B cell (primary cell): Measurements from ENCODE around the gene ULK4. TPM values are rescaled to one million over a fixed set of nuclear protein-coding genes. Genes with fewer than 3 reads are reported as not detected.

Source experiments
- ATAC-seq: fragments of 200-7000 bp; cut with Tn5 transposase; one replicate; pipeline ENCODE4 v1.10.0; 2021; ENCODE audit warnings: low read depth, mild to moderate bottlenecking, moderate number of reproducible peaks, moderate library complexity
- CTCF ChIA-PET: fragments of 350-600 bp; sonication (Branson Sonifier 250); formaldehyde crosslinking; loops from one replicate; lab custom pipeline; 2021; ENCODE audit warnings: antibody characterized with exemption, inconsistent platforms; lab: Charles Lee
- POLR2A ChIA-PET: fragments of 350-600 bp; sonication (Branson Sonifier 250); formaldehyde crosslinking; loops from one replicate; lab custom pipeline; 2021; ENCODE audit warnings: antibody characterized with exemption; lab: Charles Lee
- DNase-seq: peaks from one replicate; pipeline ENCODE4 v3.0.0; 2013
- H2AFZ ChIP-seq: 2 replicates; pipeline ENCODE4 v1.6.1; 2012; ENCODE audit warnings: mild to moderate bottlenecking, low read depth, low read length; ENCODE audit not compliant: insufficient read depth, poor library complexity, severe bottlenecking
- H3K27ac ChIP-seq, 2 donors: 1 replicate in 1 of 2; 2 replicates in 1 of 2; pipeline ENCODE4 v1.5.1; 2012 to 2013; ENCODE audit warnings: low read length in 2 of 2, mild to moderate bottlenecking in 2 of 2, moderate library complexity in 1 of 2
- H3K27me3 ChIP-seq, 4 experiments: fragments of 200-600 bp in 1 of 4; sonication (generic) in 1 of 4; replicated peaks in 1 of 4; 1 replicate in 2 of 4; 2 replicates in 2 of 4; pipeline versions ENCODE4 v1.6.1 to v1.7.0; 2013 to 2016; ENCODE audit warnings: low read length in 3 of 4, mild to moderate bottlenecking in 2 of 4, mixed read lengths in 1 of 4, moderate library complexity in 1 of 4; ENCODE audit not compliant: insufficient read depth in 4 of 4, control insufficient read depth in 3 of 4; ENCODE audit errors: control extremely low read depth in 1 of 4
- H3K36me3 ChIP-seq, 2 experiments: replicated peaks in 1 of 2; 1 replicate in 1 of 2; 2 replicates in 1 of 2; pipeline versions ENCODE4 v1.6.1 to v1.7.1; 2013; ENCODE audit warnings: low read length in 1 of 2; ENCODE audit not compliant: insufficient read depth in 2 of 2, control insufficient read depth in 1 of 2; ENCODE audit errors: control extremely low read depth in 1 of 2, extremely low read depth in 1 of 2
- H3K4me1 ChIP-seq, 2 donors: fragments of 200-600 bp in 1 of 2; sonication (generic) in 1 of 2; 1 replicate in 1 of 2; 2 replicates in 1 of 2; pipeline versions ENCODE4 v1.5.1 to v1.6.1; 2013 to 2017; ENCODE audit warnings: low read length in 2 of 2; ENCODE audit not compliant: control insufficient read depth in 2 of 2, insufficient read depth in 2 of 2
- H3K4me2 ChIP-seq: replicated peaks from 2 replicates; pipeline ENCODE3; 2012; ENCODE audit warnings: mild to moderate bottlenecking, low read depth, low read length; ENCODE audit not compliant: poor library complexity, severe bottlenecking
- H3K4me3 ChIP-seq, 5 experiments: fragments of 200-600 bp in 1 of 5; sonication (generic) in 1 of 5; 1 replicate in 3 of 5; 2 replicates in 2 of 5; pipeline versions ENCODE4 v1.5.1 to v1.7.0; 2011 to 2016; ENCODE audit warnings: low read length in 4 of 5, mild to moderate bottlenecking in 4 of 5, low read depth in 2 of 5, control low read depth in 1 of 5, moderate library complexity in 1 of 5; ENCODE audit not compliant: insufficient read depth in 1 of 5; ENCODE audit errors: control extremely low read depth in 1 of 5, extremely low read depth in 1 of 5
- H3K79me2 ChIP-seq: fragments of 200-600 bp; sonication (generic); one replicate; pipeline ENCODE4 v1.6.0; 2016; ENCODE audit warnings: low read length; ENCODE audit not compliant: control insufficient read depth, insufficient read depth
- H3K9ac ChIP-seq: fragments of 200-600 bp; sonication (generic); 2 replicates; pipeline ENCODE4 v1.6.1; 2017; ENCODE audit warnings: mild to moderate bottlenecking, low read length, moderate library complexity
- H3K9me3 ChIP-seq, 3 donors: one replicate each; pipeline versions ENCODE4 v1.6.1 to v1.7.1; 2013; ENCODE audit warnings: low read length in 2 of 3; ENCODE audit not compliant: control insufficient read depth in 2 of 3, insufficient read depth in 1 of 3; ENCODE audit errors: control extremely low read depth in 1 of 3
- H4K20me1 ChIP-seq: 2 replicates; pipeline ENCODE4 v1.6.0; 2012; ENCODE audit warnings: mild to moderate bottlenecking, low read length; ENCODE audit not compliant: insufficient read depth, control insufficient read depth, poor library complexity, severe bottlenecking
- H3K27ac Mint-ChIP-seq: one replicate; pipeline ENCODE4 v1.8.0; 2021; ENCODE audit warnings: mixed read lengths
- H3K27me3 Mint-ChIP-seq: one replicate; pipeline ENCODE4 v1.8.0; 2021; ENCODE audit warnings: mixed read lengths
- H3K4me1 Mint-ChIP-seq: one replicate; pipeline ENCODE4 v1.8.0; 2021; ENCODE audit warnings: mixed read lengths
- H3K4me3 Mint-ChIP-seq: one replicate; pipeline ENCODE4 v1.8.0; 2021; ENCODE audit warnings: mixed read lengths
- H3K9me3 Mint-ChIP-seq: one replicate; pipeline ENCODE4 v1.8.0; 2022; ENCODE audit warnings: mixed read lengths; ENCODE audit not compliant: insufficient read depth
- EZH2 ChIP-seq: IDR thresholded peaks from 2 replicates; pipeline ENCODE4 v1.6.1; 2012; ENCODE audit warnings: borderline replicate concordance, low read depth, mild to moderate bottlenecking, moderate library complexity, low read length; ENCODE audit not compliant: insufficient read depth, poor library complexity, severe bottlenecking
- WGBS: methylation state at CpG from one replicate; pipeline ENCODE4 v1.1.5; 2013; ENCODE audit warnings: missing lambda C conversion rate; ENCODE audit not compliant: insufficient coverage; 5-methylcytosine and 5-hydroxymethylcytosine counted together
- intact Hi-C: fragments of 100-400 bp; cut with micrococcal nuclease; formaldehyde crosslinking; loops from one replicate; pipeline ENCODE4 v1.10.0; 2022
- polyA plus RNA-seq: library from polyadenylated mRNA; depleted of rRNA; stranded (reverse); fragments of >200 nt; gene quantifications from 2 replicates; pipeline ENCODE4 v1.2.3, GENCODE V29; 2012
- total RNA-seq, 2 donors: library from RNA; stranded (reverse); fragments of 120-200 nt in 1 of 2; gene quantifications; 1 replicate in 1 of 2; 2 replicates in 1 of 2; pipeline versions ENCODE4 v1.2.3 to v1.2.4, GENCODE V29; 2013 to 2022
- TF ChIP-seq, protein P1 (sequence below): fragments of 200-600 bp; IDR thresholded peaks from one replicate; pipeline ENCODE4 v1.8.0; 2022; ENCODE audit warnings: antibody characterized with exemption, mild to moderate bottlenecking

The ULK4 gene
- total and polyA plus RNA-seq, 2 donors (not counting 1 experiment from before 2014, with no cell fraction given), result 5.2 to 33.7 TPM

DNA sequence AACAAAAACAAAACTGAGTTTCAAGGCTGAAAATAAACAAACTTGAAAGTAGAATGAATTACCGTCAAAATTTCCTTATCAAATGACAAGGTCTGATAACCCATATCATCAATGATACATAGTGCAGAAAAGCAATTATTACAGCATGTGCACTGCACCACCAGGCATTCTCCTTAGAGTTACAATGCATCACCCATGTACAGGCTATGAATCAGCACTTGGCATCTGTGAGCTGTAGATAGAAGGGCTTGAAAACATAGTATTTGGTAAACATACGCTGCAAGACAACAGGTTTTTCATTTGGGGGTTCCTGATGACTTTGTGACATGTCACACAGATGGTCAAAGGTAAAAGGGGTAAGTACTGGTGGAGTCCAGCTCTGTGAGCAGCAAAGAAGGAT is 497.5 kb downstream of the ULK4 start:
- ChIA-PET CTCF (no interaction called here), POLR2A (no interaction called here)
- ATAC-seq, result no peak

DNA sequence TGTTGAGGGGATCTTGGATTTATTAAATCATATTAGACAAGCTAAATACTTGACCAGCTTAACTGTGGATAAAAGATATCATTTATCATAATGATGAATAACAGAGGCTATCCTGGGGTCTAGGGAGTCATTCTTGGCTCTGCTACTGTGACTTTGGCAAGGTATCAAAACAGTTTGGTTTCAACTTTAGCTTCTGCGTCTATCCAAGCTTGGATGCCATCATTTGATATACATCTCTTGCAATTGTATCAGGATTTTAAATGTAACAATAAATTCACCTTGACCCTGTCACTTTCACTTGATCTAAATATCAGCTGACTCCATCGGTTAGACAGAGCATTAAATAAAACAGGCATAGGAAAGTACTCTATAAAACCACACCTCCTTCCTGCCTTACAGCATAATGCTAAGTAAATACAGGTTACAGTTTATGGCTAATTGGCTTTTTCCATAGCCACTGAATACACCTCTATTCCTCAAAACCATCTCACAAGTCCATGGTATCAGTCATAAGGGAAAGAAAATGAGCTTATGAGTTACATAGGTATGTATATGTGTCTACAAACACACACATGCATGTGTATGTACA is 499.7 kb downstream of the ULK4 start:
- CTCF ChIA-PET, result no interaction called here
- no peak overlapping the region for H3K9ac ChIP-seq
- H3K4me3 ChIP-seq, result no peak overlapping the region
- no peak overlapping the region for H3K4me2 ChIP-seq
- no peak overlapping the region for H3K4me3 Mint-ChIP-seq
- no peaks in the 10 kb centered on the region for H3K9me3 ChIP-seq
- no peaks in the 10 kb centered on the region for H3K4me1 Mint-ChIP-seq
- ATAC-seq (no peak), DNase-seq (no peak)
- TF ChIP-seq, protein P1, sequence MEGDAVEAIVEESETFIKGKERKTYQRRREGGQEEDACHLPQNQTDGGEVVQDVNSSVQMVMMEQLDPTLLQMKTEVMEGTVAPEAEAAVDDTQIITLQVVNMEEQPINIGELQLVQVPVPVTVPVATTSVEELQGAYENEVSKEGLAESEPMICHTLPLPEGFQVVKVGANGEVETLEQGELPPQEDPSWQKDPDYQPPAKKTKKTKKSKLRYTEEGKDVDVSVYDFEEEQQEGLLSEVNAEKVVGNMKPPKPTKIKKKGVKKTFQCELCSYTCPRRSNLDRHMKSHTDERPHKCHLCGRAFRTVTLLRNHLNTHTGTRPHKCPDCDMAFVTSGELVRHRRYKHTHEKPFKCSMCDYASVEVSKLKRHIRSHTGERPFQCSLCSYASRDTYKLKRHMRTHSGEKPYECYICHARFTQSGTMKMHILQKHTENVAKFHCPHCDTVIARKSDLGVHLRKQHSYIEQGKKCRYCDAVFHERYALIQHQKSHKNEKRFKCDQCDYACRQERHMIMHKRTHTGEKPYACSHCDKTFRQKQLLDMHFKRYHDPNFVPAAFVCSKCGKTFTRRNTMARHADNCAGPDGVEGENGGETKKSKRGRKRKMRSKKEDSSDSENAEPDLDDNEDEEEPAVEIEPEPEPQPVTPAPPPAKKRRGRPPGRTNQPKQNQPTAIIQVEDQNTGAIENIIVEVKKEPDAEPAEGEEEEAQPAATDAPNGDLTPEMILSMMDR, result no peak
- TF ChIP-seq EZH2, result no peak
- WGBS, result no CpG with 5 or more reads among the region's 2 CpGs
- no peaks in the 10 kb centered on the region for H3K27me3 ChIP-seq
- POLR2A ChIA-PET, result no interaction called here
- no peaks in the 10 kb centered on the region for H4K20me1 ChIP-seq
- no peaks in the 10 kb centered on the region for H3K27me3 Mint-ChIP-seq
- H3K27ac Mint-ChIP-seq, result no peak overlapping the region
- no peaks in the 10 kb centered on the region for H3K9me3 Mint-ChIP-seq
- no peak overlapping the region for H2AFZ ChIP-seq
- H3K4me1 ChIP-seq, result no peaks in the 10 kb centered on the region
- H3K79me2 ChIP-seq, result no peaks in the 10 kb centered on the region
- H3K36me3 ChIP-seq, result no peaks in the 10 kb centered on the region
- H3K27ac ChIP-seq, result no peak overlapping the region
- intact Hi-C loops, result no loop called here

More for the DNA sequence above, 497.5 kb downstream of the ULK4 start:
- H3K27me3 ChIP-seq, result no peaks in the 10 kb centered on the region
- H4K20me1 ChIP-seq, result no peaks in the 10 kb centered on the region
- intact Hi-C loops, result no loop called here
- no peaks in the 10 kb centered on the region for H3K4me1 Mint-ChIP-seq
- no CpG with 5 or more reads among the region's 2 CpGs for WGBS
- no peak for DNase-seq
- H3K27me3 Mint-ChIP-seq, result no peaks in the 10 kb centered on the region
- no peak overlapping the region for H3K27ac Mint-ChIP-seq
- peaks cover 0 to 3% (median 0%) of the 10 kb centered on the region in 3 donors for H3K9me3 ChIP-seq
- H2AFZ ChIP-seq, result no peak overlapping the region
- no peaks in the 10 kb centered on the region for H3K79me2 ChIP-seq
- no peak overlapping the region for H3K4me2 ChIP-seq
- no peak overlapping the region for H3K9ac ChIP-seq
- TF ChIP-seq, protein P1, result no peak
- no peak for TF ChIP-seq EZH2
- no peaks in the 10 kb centered on the region for H3K36me3 ChIP-seq
- no peak overlapping the region for H3K4me3 ChIP-seq
- no peak overlapping the region for H3K27ac ChIP-seq
- no peak overlapping the region for H3K4me3 Mint-ChIP-seq
- H3K9me3 Mint-ChIP-seq, result peaks cover 2% of the 10 kb centered on the region
- no peaks in the 10 kb centered on the region for H3K4me1 ChIP-seq
